SK-N-SH (cell line): ENCODE measurements around the gene HIPK2. TPM values are rescaled to one million over a fixed set of nuclear protein-coding genes. Genes with fewer than 3 reads are reported as not detected.

ENCODE experiments used
- CTCF ChIA-PET: fragments of 300-600, 350-600 bp; formaldehyde crosslinking; extraction: SDS; loops from one replicate; lab custom pipeline; 2021; lab: Yijun Ruan, JAX
- POLR2A ChIA-PET: fragments of 350-600 bp; sonication (Branson Sonifier 250); formaldehyde crosslinking; extraction: SDS; loops from one replicate; lab custom pipeline; 2020; ENCODE audit warnings: antibody characterized with exemption, inconsistent platforms; lab: Yijun Ruan, JAX
- DNase-seq: peaks from one replicate; pipeline ENCODE4 v3.0.0; 2012
- H2AFZ ChIP-seq: fragments of 200-600 bp; sonication (generic); 2 replicates; pipeline ENCODE4 v1.8.1; 2016; ENCODE audit warnings: antibody characterized with exemption, mild to moderate bottlenecking, low read depth
- H3F3A ChIP-seq: fragments of 200-600 bp; sonication (generic); replicated peaks from 2 replicates; pipeline ENCODE3; 2016; ENCODE audit warnings: antibody characterized with exemption, mild to moderate bottlenecking; ENCODE audit not compliant: insufficient read depth
- H3K27ac ChIP-seq, 2 experiments: fragments of 200-500 bp in 1 of 2; fragments of 200-600 bp in 1 of 2; sonication (Bioruptor generic) in 1 of 2; sonication (generic), shearing (Covaris generic) in 1 of 2; 2 replicates each; pipeline versions ENCODE4 v1.5.1 to v1.6.1; 2014 to 2016; ENCODE audit warnings: low read depth in 2 of 2, inconsistent platforms in 1 of 2, low read length in 1 of 2, mild to moderate bottlenecking in 1 of 2, mixed read lengths in 1 of 2
- H3K27me3 ChIP-seq: fragments of 200-600 bp; sonication (generic), shearing (Covaris generic); 2 replicates; pipeline ENCODE4 v1.6.1; 2016; ENCODE audit warnings: mixed run types; ENCODE audit not compliant: insufficient read depth
- H3K36me3 ChIP-seq, 2 experiments: fragments of 200-500 bp in 1 of 2; fragments of 200-600 bp in 1 of 2; sonication (Bioruptor generic) in 1 of 2; sonication (generic) in 1 of 2; replicated peaks in 1 of 2; 2 replicates each; pipeline versions ENCODE3 to v1.5.1; 2014 to 2016; ENCODE audit warnings: low read length in 1 of 2, mild to moderate bottlenecking in 1 of 2; ENCODE audit not compliant: insufficient read depth in 2 of 2, control insufficient read depth in 1 of 2
- H3K4me1 ChIP-seq, 2 experiments: fragments of 200-500 bp in 1 of 2; fragments of 200-600 bp in 1 of 2; sonication (Bioruptor generic) in 1 of 2; sonication (generic), shearing (Covaris generic) in 1 of 2; 2 replicates each; pipeline versions ENCODE4 v1.5.1 to v1.6.1; 2014 to 2016; ENCODE audit warnings: low read depth in 1 of 2, low read length in 1 of 2, mixed run types in 1 of 2; ENCODE audit not compliant: insufficient read depth in 2 of 2, control insufficient read depth in 1 of 2
- H3K4me2 ChIP-seq: fragments of 200-600 bp; sonication (generic), shearing (Covaris generic); 2 replicates; pipeline ENCODE4 v1.6.1; 2017; ENCODE audit warnings: mixed run types
- H3K4me3 ChIP-seq, 2 experiments: fragments of 200-500 bp in 1 of 2; fragments of 200-600 bp in 1 of 2; sonication (Bioruptor generic) in 1 of 2; sonication (generic), shearing (Covaris generic) in 1 of 2; 2 replicates each; pipeline versions ENCODE4 v1.5.1 to v1.8.1; 2014 to 2016; ENCODE audit warnings: low read depth in 2 of 2, inconsistent platforms in 1 of 2, low read length in 1 of 2, mild to moderate bottlenecking in 1 of 2, mixed read lengths in 1 of 2, moderate library complexity in 1 of 2
- H3K79me2 ChIP-seq: fragments of 200-600 bp; sonication (generic); 2 replicates; pipeline ENCODE4 v1.8.1; 2017; ENCODE audit warnings: mild to moderate bottlenecking; ENCODE audit not compliant: insufficient read depth
- H3K9ac ChIP-seq: fragments of 200-600 bp; sonication (generic); 2 replicates; pipeline ENCODE4 v1.6.1; 2017; ENCODE audit warnings: mixed run types
- H3K9me2 ChIP-seq: fragments of 200-600 bp; sonication (generic); 2 replicates; pipeline ENCODE4 v1.6.1; 2017; ENCODE audit warnings: mixed run types
- H3K9me3 ChIP-seq: fragments of 200-600 bp; sonication (generic); 2 replicates; pipeline ENCODE4 v1.6.1; 2017; ENCODE audit warnings: mixed run types, mild to moderate bottlenecking, moderate library complexity
- H4K20me1 ChIP-seq: fragments of 200-600 bp; sonication (generic); 2 replicates; pipeline ENCODE4 v1.6.1; 2017; ENCODE audit warnings: mild to moderate bottlenecking, mixed run types; ENCODE audit not compliant: insufficient read depth
- CHD2 ChIP-seq: fragments of 150-350 bp; IDR thresholded peaks from 2 replicates; pipeline ENCODE4 v1.6.1; 2018; ENCODE audit warnings: low read length; ENCODE audit not compliant: partially characterized antibody
- FOXJ3 ChIP-seq: sonication (generic); formaldehyde crosslinking; IDR thresholded peaks from 2 replicates; pipeline ENCODE4 v1.5.1; 2020; ENCODE audit warnings: mild to moderate bottlenecking, missing genetic modification reagents
- FOXM1 ChIP-seq: IDR thresholded peaks from 2 replicates; pipeline ENCODE4 v1.4.0; 2012; ENCODE audit warnings: low read depth, mild to moderate bottlenecking
- IRF3 ChIP-seq: fragments of 150-350 bp; IDR thresholded peaks from 2 replicates; pipeline ENCODE4 v1.6.1; 2016; ENCODE audit warnings: mild to moderate bottlenecking, low read depth, low read length
- RFX5 ChIP-seq: IDR thresholded peaks from 2 replicates; pipeline ENCODE4 v1.6.1; 2012; ENCODE audit warnings: mild to moderate bottlenecking, improper control_type of control experiment, low read length
- RXRA ChIP-seq: IDR thresholded peaks from 2 replicates; pipeline ENCODE4 v1.4.0; 2012; ENCODE audit warnings: low read depth, mild to moderate bottlenecking, borderline replicate concordance
- SIN3A ChIP-seq: IDR thresholded peaks from 2 replicates; pipeline ENCODE4 v1.6.1; 2012; ENCODE audit warnings: low read depth, mild to moderate bottlenecking, low read length, moderate library complexity, borderline replicate concordance
- TCF12 ChIP-seq: IDR thresholded peaks from 2 replicates; pipeline ENCODE4 v1.4.0; 2012
- TEAD4 ChIP-seq: IDR thresholded peaks from 2 replicates; pipeline ENCODE4 v1.4.0; 2012; ENCODE audit warnings: mild to moderate bottlenecking, borderline replicate concordance; ENCODE audit not compliant: insufficient read depth
- YY1 ChIP-seq: IDR thresholded peaks from 2 replicates; pipeline ENCODE4 v1.4.0; 2012; ENCODE audit warnings: low read depth, mild to moderate bottlenecking
- WGBS: methylation state at CpG from one replicate; pipeline ENCODE4 v1.1.6; 2017; ENCODE audit warnings: low lambda C conversion rate; 5-methylcytosine and 5-hydroxymethylcytosine counted together
- polyA plus RNA-seq, 3 experiments: library from polyadenylated mRNA; depleted of rRNA; stranded (reverse); fragments of >200 nt; gene quantifications; 2 replicates each; pipeline ENCODE4 v1.2.3, GENCODE V29; 2012

Gene HIPK2
- polyA plus RNA-seq, 1 of the 3 experiments (the other 2 are of a cell fraction): 14.2 TPM

GRCh38 chr7:139574618-139575337, 203.0 kb downstream of the HIPK2 start:
- no peak for DNase-seq
- H2AFZ ChIP-seq: no peak overlapping the region
- CTCF ChIA-PET: interaction anchor here (1.2 to 3.1 kb wide), 3 partner anchors 27 to 428 kb away, joined by 3 to 14 read pairs (median 4); no protein-coding TSS in a partner anchor
- H3K9me3 ChIP-seq: no peaks in the 10 kb centered on the region
- no peaks in the 10 kb centered on the region for H3K27me3 ChIP-seq
- WGBS: 91% methylated on average over 16 of the region's 16 CpGs
- no peak overlapping the region for H3K27ac ChIP-seq
- POLR2A ChIA-PET: no interaction called here
- H3K9ac ChIP-seq: no peak overlapping the region
- H4K20me1 ChIP-seq: no peaks in the 10 kb centered on the region
- H3K4me3 ChIP-seq: no peak overlapping the region
- H3K9me2 ChIP-seq: no peaks in the 10 kb centered on the region
- peaks cover 17 to 59% of the 10 kb centered on the region in 2 experiments for H3K36me3 ChIP-seq
- TF ChIP-seq IRF3 (no peak), SIN3A (no peak)
- no peak overlapping the region for H3K4me2 ChIP-seq
- H3K79me2 ChIP-seq: no peaks in the 10 kb centered on the region
- no peaks in the 10 kb centered on the region for H3K4me1 ChIP-seq
- H3F3A ChIP-seq: no peaks in the 10 kb centered on the region

GRCh38 chr7:139573871-139574270, 203.9 kb downstream of the HIPK2 start:
- no peaks in the 10 kb centered on the region for H3K9me3 ChIP-seq
- H3K79me2 ChIP-seq: no peaks in the 10 kb centered on the region
- no peaks in the 10 kb centered on the region for H3K9me2 ChIP-seq
- no peak overlapping the region for H3K9ac ChIP-seq
- H3F3A ChIP-seq: no peaks in the 10 kb centered on the region
- WGBS: 93% methylated on average over 9 of the region's 9 CpGs
- no peak overlapping the region for H3K4me2 ChIP-seq
- H3K4me3 ChIP-seq: no peak overlapping the region
- ChIA-PET POLR2A (interaction anchor here (0.6 kb wide), 1 partner anchor 441 kb away, joined by 6 read pairs; no protein-coding TSS in a partner anchor), CTCF (interaction anchor here (0.6 kb wide), 1 partner anchor 444 kb away, joined by 3 read pairs; no protein-coding TSS in a partner anchor)
- no peak overlapping the region for H2AFZ ChIP-seq
- peaks cover 23 to 56% of the 10 kb centered on the region in 2 experiments for H3K36me3 ChIP-seq
- no peak overlapping the region for H3K27ac ChIP-seq
- no peak for DNase-seq
- TF ChIP-seq CHD2 (no peak), TCF12 (no peak), RFX5 (no peak), FOXM1 (no peak), TEAD4 (no peak), IRF3 (no peak), FOXJ3 (CRISPR knock-in tag) (no peak), YY1 (no peak), RXRA (no peak)
- H3K27me3 ChIP-seq: no peaks in the 10 kb centered on the region
- no peaks in the 10 kb centered on the region for H3K4me1 ChIP-seq
- no peaks in the 10 kb centered on the region for H4K20me1 ChIP-seq
